Upper lobe of right lung (tissue), 1 donor: ENCODE data around the gene SLC9A8. TPM values are rescaled to one million over a fixed set of nuclear protein-coding genes. Genes with fewer than 3 reads are reported as not detected.

Experiments
- ATAC-seq: fragments of 200-7000 bp; cut with Tn5 transposase; one replicate; pipeline ENCODE4 v1.9.1; 2020; ENCODE audit warnings: mild to moderate bottlenecking, moderate library complexity
- DNase-seq: peaks from one replicate; pipeline ENCODE4 v3.0.0-alpha.2; 2020
- H3K27ac ChIP-seq: fragments of 200-600 bp; one replicate; pipeline ENCODE4 v1.8.0; 2022
- H3K27me3 ChIP-seq: fragments of 200-600 bp; one replicate; pipeline ENCODE4 v1.8.0; 2022; ENCODE audit warnings: mild to moderate bottlenecking
- H3K36me3 ChIP-seq: fragments of 200-600 bp; one replicate; pipeline ENCODE4 v1.8.0; 2022
- H3K4me1 ChIP-seq: fragments of 200-600 bp; one replicate; pipeline ENCODE4 v1.8.0; 2022
- H3K4me3 ChIP-seq: fragments of 200-600 bp; one replicate; pipeline ENCODE4 v1.8.0; 2022; ENCODE audit warnings: mild to moderate bottlenecking
- H3K9me3 ChIP-seq: fragments of 200-600 bp; one replicate; pipeline ENCODE4 v1.8.0; 2022
- intact Hi-C: fragments of 100-400 bp; cut with DNase I; formaldehyde crosslinking; loops from one replicate; pipeline ENCODE4 v1.11.0; 2022
- total RNA-seq: library from RNA; stranded (reverse); fragmentation: NEBNext Ultra II Directional; extraction: Animal tissue kit (Norgen Biotek cat#: 25700); gene quantifications from one replicate; pipeline ENCODE4 v1.2.1, GENCODE V29; 2021
- TF ChIP-seq, protein P1 (sequence below): fragments of 200-600 bp; IDR thresholded peaks from one replicate; pipeline ENCODE4 v1.8.0; 2022; ENCODE audit warnings: antibody characterized with exemption
- donor health status: DM: no; HTN: yes; CAD: no; lungs with severe emphysema.

The SLC9A8 gene
- total RNA-seq, 1 donor from 2014 or later = 15.0 TPM

DNA sequence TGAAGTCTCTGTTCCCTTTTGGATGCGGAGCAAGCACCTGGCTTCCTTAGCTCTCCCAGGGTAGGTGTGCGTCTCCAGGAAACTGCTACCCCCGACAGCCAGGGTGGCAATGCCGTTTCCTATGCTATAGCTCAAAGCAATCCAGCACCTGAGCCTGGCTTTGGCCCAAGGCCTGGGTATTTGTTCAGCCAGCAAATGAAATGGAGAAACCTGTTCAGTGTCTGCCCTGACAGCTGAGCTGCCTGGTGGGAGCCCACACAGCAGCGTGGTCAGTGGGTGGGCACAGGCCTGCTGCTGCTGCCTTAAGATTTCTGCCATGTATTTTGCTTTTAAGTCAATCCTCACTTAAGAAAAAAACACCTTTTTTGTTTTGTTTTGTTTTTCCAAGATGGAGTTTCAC, 89.0 kb downstream of the SLC9A8 start:
- Histone ChIP-seq H3K27me3 (no peaks in the 10 kb centered on the region), H3K27ac (no peak overlapping the region), H3K4me1 (peaks cover 7% of the 10 kb centered on the region), H3K4me3 (no peak overlapping the region), H3K9me3 (no peaks in the 10 kb centered on the region), H3K36me3 (peaks cover 33% of the 10 kb centered on the region)
- DNase-seq (no peak), ATAC-seq (no peak)
- TF ChIP-seq, protein P1, sequence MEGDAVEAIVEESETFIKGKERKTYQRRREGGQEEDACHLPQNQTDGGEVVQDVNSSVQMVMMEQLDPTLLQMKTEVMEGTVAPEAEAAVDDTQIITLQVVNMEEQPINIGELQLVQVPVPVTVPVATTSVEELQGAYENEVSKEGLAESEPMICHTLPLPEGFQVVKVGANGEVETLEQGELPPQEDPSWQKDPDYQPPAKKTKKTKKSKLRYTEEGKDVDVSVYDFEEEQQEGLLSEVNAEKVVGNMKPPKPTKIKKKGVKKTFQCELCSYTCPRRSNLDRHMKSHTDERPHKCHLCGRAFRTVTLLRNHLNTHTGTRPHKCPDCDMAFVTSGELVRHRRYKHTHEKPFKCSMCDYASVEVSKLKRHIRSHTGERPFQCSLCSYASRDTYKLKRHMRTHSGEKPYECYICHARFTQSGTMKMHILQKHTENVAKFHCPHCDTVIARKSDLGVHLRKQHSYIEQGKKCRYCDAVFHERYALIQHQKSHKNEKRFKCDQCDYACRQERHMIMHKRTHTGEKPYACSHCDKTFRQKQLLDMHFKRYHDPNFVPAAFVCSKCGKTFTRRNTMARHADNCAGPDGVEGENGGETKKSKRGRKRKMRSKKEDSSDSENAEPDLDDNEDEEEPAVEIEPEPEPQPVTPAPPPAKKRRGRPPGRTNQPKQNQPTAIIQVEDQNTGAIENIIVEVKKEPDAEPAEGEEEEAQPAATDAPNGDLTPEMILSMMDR = no peak
- intact Hi-C loops = no loop called here

DNA sequence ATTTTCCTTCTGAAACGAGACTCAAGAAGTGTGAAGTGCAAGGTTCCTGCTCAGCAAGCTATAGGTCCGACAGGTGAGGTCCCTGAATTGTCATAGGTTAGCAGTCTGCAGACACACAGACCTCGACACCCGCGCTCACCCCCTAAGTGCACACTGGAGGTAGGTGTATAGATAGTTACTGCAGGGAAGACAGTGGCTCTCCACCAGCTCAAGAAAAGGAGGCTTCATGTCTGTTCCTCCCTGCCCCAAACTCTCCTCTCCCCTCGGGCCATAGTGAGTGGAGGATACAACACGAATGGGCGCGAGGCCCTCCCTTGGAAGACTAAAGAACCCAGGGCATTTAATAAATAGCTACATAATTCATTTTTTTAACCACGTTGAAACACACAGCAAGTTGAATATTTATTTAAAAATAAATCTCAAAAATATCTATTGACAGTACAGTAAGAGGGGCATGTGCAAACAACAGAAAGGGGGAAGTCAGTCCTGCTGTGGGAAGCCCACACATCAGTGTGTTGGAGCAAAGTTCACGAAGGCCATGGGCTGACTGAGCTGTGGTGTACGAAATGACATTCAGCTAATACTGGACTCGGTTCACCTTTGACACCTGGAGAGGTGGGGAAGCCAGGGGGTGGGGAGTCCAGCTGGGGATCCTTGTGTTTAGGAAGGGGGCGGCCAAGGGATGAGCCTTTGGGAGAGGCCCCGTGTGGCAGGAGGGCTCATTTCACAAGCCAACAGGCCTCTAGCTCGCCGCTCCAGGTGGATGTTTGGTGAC, 92.0 kb downstream of the SLC9A8 start:
- peak; percentile 47 for DNase-seq
- ATAC-seq = peak; percentile 62
- intact Hi-C loops = no loop called here

DNA sequence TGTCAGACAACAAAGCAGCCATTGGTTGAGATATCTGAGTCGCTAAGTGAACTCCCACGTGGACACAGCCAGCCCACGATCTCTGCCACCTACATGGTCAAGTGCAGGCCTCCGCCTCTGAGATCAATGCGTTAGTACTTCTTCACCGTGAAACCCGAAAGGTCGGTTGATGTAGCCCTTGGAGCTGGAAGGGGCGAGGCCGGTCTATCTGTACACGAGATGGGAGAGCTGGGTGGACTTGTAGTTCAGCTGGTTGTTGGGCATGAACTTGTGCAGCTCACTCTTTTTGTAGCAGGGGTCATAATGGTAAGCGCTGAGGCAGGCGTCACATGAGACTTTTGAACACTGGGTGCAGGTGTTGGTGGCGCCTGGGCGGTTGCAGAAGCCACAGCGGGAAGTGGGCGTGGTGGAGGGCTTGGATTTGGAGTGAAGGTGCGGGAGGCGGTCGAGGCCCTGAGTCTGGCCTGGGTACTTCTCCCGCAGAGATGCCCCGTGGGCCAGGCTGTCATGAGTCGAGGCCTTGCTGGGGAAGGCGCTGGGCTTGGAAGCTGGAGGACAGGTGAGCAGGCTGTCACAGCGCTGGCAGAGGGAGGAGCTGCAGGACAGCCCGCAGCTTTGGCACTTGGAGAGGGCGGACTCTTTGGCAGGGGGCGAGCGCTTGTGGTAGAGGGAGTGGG, 92.9 kb downstream of the SLC9A8 start:
- H3K27ac ChIP-seq = no peak overlapping the region
- intact Hi-C loops = no loop called here
- H3K4me3 ChIP-seq = no peak overlapping the region
- H3K4me1 ChIP-seq = peaks cover 4% of the 10 kb centered on the region
- H3K27me3 ChIP-seq = no peaks in the 10 kb centered on the region
- peak; percentile 50 for DNase-seq
- no peak for ATAC-seq
- H3K9me3 ChIP-seq = no peaks in the 10 kb centered on the region
- TF ChIP-seq, protein P1 = no peak
- H3K36me3 ChIP-seq = peaks cover 45% of the 10 kb centered on the region

More for the DNA sequence above, 92.0 kb downstream of the SLC9A8 start:
- H3K4me3 ChIP-seq = no peak overlapping the region
- TF ChIP-seq, protein P1 = no peak
- no peak overlapping the region for H3K27ac ChIP-seq
- peaks cover 4% of the 10 kb centered on the region for H3K4me1 ChIP-seq
- H3K9me3 ChIP-seq = no peaks in the 10 kb centered on the region
- no peaks in the 10 kb centered on the region for H3K27me3 ChIP-seq
- H3K36me3 ChIP-seq = peaks cover 45% of the 10 kb centered on the region

DNA sequence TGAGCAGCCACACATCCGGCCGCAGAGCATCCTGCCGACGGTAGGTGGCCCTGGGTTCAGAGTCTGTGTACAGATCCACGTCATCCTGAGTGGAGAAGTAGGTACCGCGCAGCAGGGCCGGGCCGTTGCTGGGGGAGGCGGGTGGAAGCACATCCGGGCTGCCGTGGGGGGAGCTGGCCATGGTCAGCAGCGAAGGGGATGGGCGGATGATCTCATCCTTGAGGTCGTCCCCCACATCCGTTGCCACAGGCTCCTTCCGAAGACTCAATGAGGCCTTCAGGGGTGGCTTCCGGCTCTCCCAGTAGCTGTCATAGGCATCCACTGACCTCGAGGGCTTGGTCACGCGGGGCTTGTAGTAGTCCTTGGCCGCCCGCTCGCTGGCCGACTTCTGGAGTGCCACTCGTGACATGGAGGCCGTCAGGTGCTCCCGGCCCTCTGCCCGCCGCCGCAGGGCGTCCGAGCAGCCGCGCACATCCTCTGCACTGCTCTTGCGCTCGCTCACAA, 93.5 kb downstream of the SLC9A8 start:
- TF ChIP-seq, protein P1 = no peak
- H3K4me1 ChIP-seq = peaks cover 4% of the 10 kb centered on the region
- DNase-seq (peak; percentile 62), ATAC-seq (peak; percentile 56)
- H3K36me3 ChIP-seq = peaks cover 45% of the 10 kb centered on the region
- intact Hi-C loops = no loop called here
- H3K27me3 ChIP-seq = no peaks in the 10 kb centered on the region
- H3K27ac ChIP-seq = no peak overlapping the region
- no peak overlapping the region for H3K4me3 ChIP-seq
- H3K9me3 ChIP-seq = no peaks in the 10 kb centered on the region

DNA sequence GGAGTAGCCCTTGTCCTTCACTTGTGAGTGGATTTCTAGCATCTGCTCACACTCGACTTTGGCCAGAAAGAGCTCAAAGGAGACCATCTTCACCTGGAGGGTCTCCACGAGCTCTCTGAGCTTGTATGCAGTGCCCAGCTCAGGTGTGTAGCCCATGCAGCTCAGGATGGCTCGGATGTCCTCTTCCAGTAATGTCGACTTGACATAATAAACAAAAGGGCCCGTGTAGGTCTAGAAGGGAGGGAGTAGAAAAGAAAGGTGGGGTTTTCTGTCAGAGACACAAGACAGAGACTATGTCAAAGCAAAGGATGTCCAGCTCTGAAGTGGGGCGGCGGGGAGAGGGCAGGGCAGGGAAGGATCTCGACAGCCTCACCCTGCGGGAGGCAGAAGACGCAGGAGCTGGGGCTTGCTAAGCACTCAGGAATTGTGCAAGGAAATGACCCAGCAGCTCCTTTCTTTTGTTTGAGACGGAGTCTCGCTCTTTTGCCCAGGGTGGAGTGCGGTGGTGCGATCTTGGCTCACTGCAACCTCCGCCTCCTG, 94.1 kb downstream of the SLC9A8 start:
- no peaks in the 10 kb centered on the region for H3K4me1 ChIP-seq
- TF ChIP-seq, protein P1 = no peak
- no peaks in the 10 kb centered on the region for H3K9me3 ChIP-seq
- ATAC-seq (no peak), DNase-seq (peak; percentile 59)
- H3K27ac ChIP-seq = no peak overlapping the region
- no peak overlapping the region for H3K4me3 ChIP-seq
- no peaks in the 10 kb centered on the region for H3K27me3 ChIP-seq
- intact Hi-C loops = no loop called here
- peaks cover 45% of the 10 kb centered on the region for H3K36me3 ChIP-seq
